AG04450 (cell line): Measurements from ENCODE around the gene ANKS1B. TPM values are rescaled to one million over a fixed set of nuclear protein-coding genes. Genes with fewer than 3 reads are reported as not detected.
"Not testable (repeated sequence)": the region's sequence is repeated elsewhere in the genome, so short reads cannot be mapped to it uniquely, and the experiment has no call there.

Experiments
- CTCF ChIA-PET: fragments of 300-600, 350-600 bp; formaldehyde crosslinking; extraction: SDS; loops from one replicate; lab custom pipeline; 2022; ENCODE audit warnings: antibody characterized with exemption, inconsistent platforms; lab: Charles Lee
- POLR2A ChIA-PET: fragments of 350-600 bp; formaldehyde crosslinking; extraction: SDS; loops from one replicate; lab custom pipeline; 2021; ENCODE audit warnings: antibody characterized with exemption, inconsistent platforms; lab: Yijun Ruan, JAX
- DNase-seq: peaks from one replicate; pipeline ENCODE4 v3.0.0-alpha.2; 2011; ENCODE audit warnings: low read depth, low spot score
- H3K27ac ChIP-seq: one replicate; pipeline ENCODE4 v1.5.1; 2012; ENCODE audit warnings: low read depth, low read length, control low read depth
- H3K27me3 ChIP-seq: one replicate; pipeline ENCODE4 v1.6.0; 2012; ENCODE audit warnings: low read length; ENCODE audit not compliant: control insufficient read depth, insufficient read depth
- H3K4me3 ChIP-seq: 2 replicates; pipeline ENCODE4 v1.5.1; 2011; ENCODE audit warnings: mild to moderate bottlenecking, low read depth, low read length, control low read depth
- H3K9me3 ChIP-seq: 2 replicates; pipeline ENCODE4 v1.5.1; 2012; ENCODE audit warnings: low read length; ENCODE audit not compliant: control insufficient read depth, insufficient read depth
- CTCF ChIP-seq: IDR thresholded peaks from 2 replicates; pipeline ENCODE4 v1.5.1; 2011; ENCODE audit warnings: low read depth, low read length, control low read depth, inconsistent platforms
- polyA plus RNA-seq: library from polyadenylated mRNA; depleted of rRNA; stranded (reverse); fragments of >200 nt; gene quantifications from 2 replicates; pipeline ENCODE4 v1.2.3, GENCODE V29; 2011

Gene ANKS1B
- polyA plus RNA-seq, 1 experiment, result 0.22 TPM

GRCh38 chr12:99804715-99805114 is 180.0 kb downstream of the ANKS1B start:
- H3K9me3 ChIP-seq, result no peaks in the 10 kb centered on the region
- no peak for DNase-seq
- ChIA-PET CTCF (interaction anchor here (0.5 to 0.6 kb wide), 2 partner anchors 44 to 858 kb away, joined by 3 to 5 read pairs; no protein-coding TSS in a partner anchor), POLR2A (no interaction called here)
- no peak overlapping the region for H3K27ac ChIP-seq
- TF ChIP-seq CTCF, result no peak
- no peak overlapping the region for H3K4me3 ChIP-seq
- no peaks in the 10 kb centered on the region for H3K27me3 ChIP-seq

GRCh38 chr12:99800605-99801004 is 184.1 kb downstream of the ANKS1B start:
- Histone ChIP-seq H3K9me3 (no peaks in the 10 kb centered on the region), H3K27me3 (no peaks in the 10 kb centered on the region), H3K27ac (no peak overlapping the region), H3K4me3 (no peak overlapping the region)
- DNase-seq, result no peak
- POLR2A ChIA-PET, result no interaction called here
- CTCF ChIA-PET, result interaction anchor here (0.5 kb wide), 1 partner anchor 12 kb away, joined by 3 read pairs; no protein-coding TSS in a partner anchor
- no peak for TF ChIP-seq CTCF

- H3K9me3 ChIP-seq, POLR2A ChIA-PET, H3K27me3 ChIP-seq, CTCF ChIA-PET, H3K27ac ChIP-seq, DNase-seq, H3K4me3 ChIP-seq: not testable (repeated sequence)
Measured at GRCh38 chr12:99797931-99798330, 186.8 kb downstream of the ANKS1B start.

- DNase-seq, result no peak
- no peak overlapping the region for H3K27ac ChIP-seq
- CTCF ChIA-PET, result no interaction called here
- POLR2A ChIA-PET, result no interaction called here
- no peaks in the 10 kb centered on the region for H3K9me3 ChIP-seq
- no peak overlapping the region for H3K4me3 ChIP-seq
- no peak for TF ChIP-seq CTCF
- H3K27me3 ChIP-seq, result no peaks in the 10 kb centered on the region
Measured at GRCh38 chr12:99783421-99783820, 201.3 kb downstream of the ANKS1B start.

- no peak for TF ChIP-seq CTCF
- H3K27me3 ChIP-seq, result no peaks in the 10 kb centered on the region
- CTCF ChIA-PET, result no interaction called here
- H3K27ac ChIP-seq, result no peak overlapping the region
- POLR2A ChIA-PET, result no interaction called here
- H3K4me3 ChIP-seq, result no peak overlapping the region
- DNase-seq, result no peak
- no peaks in the 10 kb centered on the region for H3K9me3 ChIP-seq
Measured at GRCh38 chr12:99772274-99772673, 212.5 kb downstream of the ANKS1B start.

- CTCF ChIA-PET, result no interaction called here
- no peak for TF ChIP-seq CTCF
- no peak for DNase-seq
- Histone ChIP-seq H3K27me3 (no peaks in the 10 kb centered on the region), H3K4me3 (no peak overlapping the region), H3K27ac (no peak overlapping the region), H3K9me3 (no peaks in the 10 kb centered on the region)
- POLR2A ChIA-PET, result no interaction called here
Measured at GRCh38 chr12:99771659-99772058, 213.1 kb downstream of the ANKS1B start.
